HG03354 (cell line): Measurements from ENCODE around the gene AGAP2.
A peak's percentile ranks its signal among the peaks of the same experiment; 100 is the strongest.
"Not testable (repeated sequence)": the region's sequence is repeated elsewhere in the genome, so short reads cannot be mapped to it uniquely, and the experiment has no call there.

Source experiments
- ATAC-seq: cut with Tn5 transposase; IDR thresholded peaks from one replicate; pipeline ENCODE4 v1.9.1; 2021; ENCODE audit warnings: mild to moderate bottlenecking; ENCODE audit not compliant: unreplicated experiment, poor library complexity, severe bottlenecking

The AGAP2 gene

GRCh38 chr12:57738661-57739237 lies at the start of gene AGAP2:
AGAP2 (minus strand) TSS chr12:57738742; CDS start chr12:57738246, 496 bp downstream.
- ATAC-seq: no peak

GRCh38 chr12:57783861-57784260 lies 45.3 kb upstream of the AGAP2 start:
- ATAC-seq: no peak

GRCh38 chr12:57783466-57783801 lies 44.9 kb upstream of the AGAP2 start:
- no peak for ATAC-seq

- peak; percentile 84 for ATAC-seq
Observed at GRCh38 chr12:57782608-57783465, 44.3 kb upstream of the AGAP2 start, which contains the start of gene TSFM. TSFM (plus strand) TSS chr12:57782787; CDS start chr12:57782802, 15 bp downstream.

- peak; percentile 5 for ATAC-seq
Observed at GRCh38 chr12:57782243-57782607, 43.7 kb upstream of the AGAP2 start.

GRCh38 chr12:57781801-57782200 lies 43.3 kb upstream of the AGAP2 start:
- ATAC-seq: no peak

- no peak for ATAC-seq
Observed at GRCh38 chr12:57781244-57781643, 42.7 kb upstream of the AGAP2 start.

- no peak for ATAC-seq
Observed at GRCh38 chr12:57780284-57780897, 41.8 kb upstream of the AGAP2 start.

GRCh38 chr12:57779736-57780135 lies 41.2 kb upstream of the AGAP2 start:
- no peak for ATAC-seq

- no peak for ATAC-seq
Observed at GRCh38 chr12:57777911-57778310, 39.4 kb upstream of the AGAP2 start.

GRCh38 chr12:57777367-57777766 lies 38.8 kb upstream of the AGAP2 start:
- no peak for ATAC-seq

- ATAC-seq: no peak
Observed at GRCh38 chr12:57776247-57776587, 37.7 kb upstream of the AGAP2 start.

- ATAC-seq: no peak
Observed at GRCh38 chr12:57775563-57776246, 37.2 kb upstream of the AGAP2 start.

- no peak for ATAC-seq
Observed at GRCh38 chr12:57775044-57775443, 36.5 kb upstream of the AGAP2 start.

- not testable (repeated sequence) for ATAC-seq
Observed at GRCh38 chr12:57774634-57775033, 36.1 kb upstream of the AGAP2 start.

GRCh38 chr12:57772429-57773322 lies 34.1 kb upstream of the AGAP2 start, which contains the start of gene EEF1AKMT3:
EEF1AKMT3 (plus strand) TSS chr12:57772614; CDS start chr12:57772725, 111 bp downstream.
- peak; percentile 4 for ATAC-seq

GRCh38 chr12:57771873-57772428 lies 33.4 kb upstream of the AGAP2 start, which contains the start of gene METTL1:
METTL1 (minus strand) TSS chr12:57772105; CDS start chr12:57772083, 22 bp downstream.
- ATAC-seq: peak; percentile 89

GRCh38 chr12:57771236-57771872 lies 32.8 kb upstream of the AGAP2 start:
- peak; percentile 81 for ATAC-seq
